NCI-H510A (cell line): ENCODE measurements around the gene LPP.

Experiments
- DNase-seq: peaks from one replicate; lab custom pipeline; 2025; lab: John Stamatoyannopoulos, UW

The LPP gene

DNA sequence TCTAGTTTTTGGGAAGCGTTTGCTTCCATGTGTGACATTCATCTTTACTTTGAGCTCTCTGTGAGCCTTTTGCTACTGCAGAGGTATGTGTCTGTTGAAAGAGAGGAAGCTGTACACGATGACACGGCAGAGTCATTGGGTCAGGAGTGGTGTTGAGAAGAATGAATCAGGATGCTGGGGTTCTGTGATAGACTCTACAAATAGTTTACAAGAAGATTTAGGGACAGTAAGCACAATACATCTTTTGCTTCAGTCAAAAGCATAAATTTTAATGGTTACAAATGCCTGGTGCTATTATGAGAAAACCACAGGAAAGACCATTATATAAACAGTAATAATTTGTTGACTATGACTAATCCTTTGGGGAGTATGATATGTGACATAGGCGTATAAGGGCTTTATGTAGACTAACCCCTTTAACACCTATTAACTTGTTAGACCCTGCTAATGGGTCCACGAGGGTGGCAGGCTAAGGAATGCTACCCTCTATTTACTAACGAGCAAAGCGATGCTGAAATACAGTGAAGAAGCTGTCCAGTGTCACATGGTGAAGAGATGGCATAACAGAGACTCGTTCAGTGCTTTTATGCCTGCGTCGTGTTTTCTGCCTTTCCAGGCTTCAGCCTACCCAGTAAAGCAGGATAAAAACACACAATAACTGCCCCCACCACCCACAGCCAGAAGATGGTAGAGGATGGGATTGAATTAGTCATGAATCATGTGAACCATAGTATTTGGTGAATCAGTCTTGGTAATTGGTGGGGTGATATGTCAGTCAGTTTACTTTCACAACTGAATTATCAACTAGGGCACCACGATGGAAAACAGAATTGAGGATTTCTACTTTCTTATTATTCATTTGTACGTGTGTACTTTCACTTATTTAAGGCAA lies 118.8 kb downstream of the LPP start:
- DNase-seq = no peak

DNA sequence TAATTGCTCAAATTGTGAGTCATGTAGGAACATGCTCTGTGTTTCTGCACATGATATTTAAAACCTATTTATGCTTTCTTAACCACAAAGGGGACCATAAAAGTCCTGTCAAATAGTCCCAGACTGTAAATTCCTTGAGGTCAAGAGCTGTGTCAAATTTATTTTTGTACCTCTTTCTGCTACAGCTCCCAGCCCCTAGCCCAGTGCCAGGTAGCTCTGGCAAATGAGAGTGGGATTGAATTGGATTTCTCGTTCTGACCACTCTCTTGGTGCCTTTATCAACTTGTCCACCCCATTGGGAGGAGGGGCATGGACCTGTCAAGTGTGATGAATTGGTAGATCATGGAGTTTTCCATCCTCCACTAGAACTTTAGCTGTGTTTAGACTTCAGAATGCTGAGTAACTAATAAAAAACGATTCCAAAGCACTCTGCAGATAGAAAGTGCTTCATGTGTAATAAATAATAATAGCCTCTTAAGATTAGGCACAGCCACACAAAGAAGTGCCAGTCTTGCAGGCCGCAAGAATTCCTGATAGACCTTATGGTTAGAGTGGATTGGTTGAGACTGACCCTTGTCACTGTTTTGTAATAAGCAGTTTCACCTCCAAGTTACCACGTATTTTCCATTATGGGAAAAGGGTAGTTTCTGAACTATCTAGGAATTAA lies 120.4 kb downstream of the LPP start:
- DNase-seq = no peak

DNA sequence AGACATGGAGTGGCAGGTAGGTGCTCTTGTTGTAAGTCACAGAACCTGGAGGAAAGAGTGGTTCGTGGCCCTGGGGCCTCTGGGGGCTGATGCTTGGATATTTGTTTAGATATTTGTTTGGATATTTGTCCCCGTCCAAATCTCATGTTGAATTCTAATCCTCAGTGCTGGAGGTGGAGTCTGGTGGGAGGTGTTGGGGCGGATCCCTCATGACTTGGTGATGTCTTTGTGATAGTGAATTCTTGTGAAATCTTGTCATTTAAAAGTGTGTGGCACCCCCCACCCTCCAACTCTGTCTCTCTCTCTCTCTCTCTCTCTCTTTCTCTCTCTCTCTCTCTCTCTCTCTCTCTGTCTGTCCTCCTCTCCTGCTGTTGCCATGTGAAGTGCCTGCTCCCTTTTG lies 122.4 kb downstream of the LPP start:
- no peak for DNase-seq

DNA sequence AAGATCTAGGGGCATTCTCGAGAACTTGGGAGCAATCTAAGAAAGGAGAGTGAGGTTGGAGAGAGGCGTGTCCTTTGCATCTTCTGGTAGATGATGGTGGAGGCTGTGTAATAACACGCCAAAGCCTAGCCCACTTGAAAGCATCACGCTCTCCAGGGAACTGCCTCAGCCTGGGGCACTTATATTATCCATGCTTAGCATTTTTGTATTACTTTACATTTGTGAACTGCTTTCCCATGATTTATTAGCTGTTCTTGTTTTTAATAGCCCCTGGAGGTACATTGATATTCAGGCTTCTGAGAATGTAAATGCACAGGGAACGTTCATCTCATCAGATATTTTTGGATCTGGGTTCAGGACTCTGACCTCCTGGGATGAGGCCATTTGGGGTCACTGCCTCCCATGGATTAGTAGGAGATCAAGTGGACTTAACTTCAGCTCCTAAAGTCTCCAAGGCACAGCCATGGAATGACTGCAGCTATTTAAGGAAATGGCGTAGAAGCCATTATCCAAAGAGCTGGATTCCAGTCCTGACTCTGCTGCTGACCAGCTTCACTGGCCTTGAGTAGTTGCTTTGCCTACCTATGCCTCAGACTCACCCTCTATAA lies 124.9 kb downstream of the LPP start:
- no peak for DNase-seq

DNA sequence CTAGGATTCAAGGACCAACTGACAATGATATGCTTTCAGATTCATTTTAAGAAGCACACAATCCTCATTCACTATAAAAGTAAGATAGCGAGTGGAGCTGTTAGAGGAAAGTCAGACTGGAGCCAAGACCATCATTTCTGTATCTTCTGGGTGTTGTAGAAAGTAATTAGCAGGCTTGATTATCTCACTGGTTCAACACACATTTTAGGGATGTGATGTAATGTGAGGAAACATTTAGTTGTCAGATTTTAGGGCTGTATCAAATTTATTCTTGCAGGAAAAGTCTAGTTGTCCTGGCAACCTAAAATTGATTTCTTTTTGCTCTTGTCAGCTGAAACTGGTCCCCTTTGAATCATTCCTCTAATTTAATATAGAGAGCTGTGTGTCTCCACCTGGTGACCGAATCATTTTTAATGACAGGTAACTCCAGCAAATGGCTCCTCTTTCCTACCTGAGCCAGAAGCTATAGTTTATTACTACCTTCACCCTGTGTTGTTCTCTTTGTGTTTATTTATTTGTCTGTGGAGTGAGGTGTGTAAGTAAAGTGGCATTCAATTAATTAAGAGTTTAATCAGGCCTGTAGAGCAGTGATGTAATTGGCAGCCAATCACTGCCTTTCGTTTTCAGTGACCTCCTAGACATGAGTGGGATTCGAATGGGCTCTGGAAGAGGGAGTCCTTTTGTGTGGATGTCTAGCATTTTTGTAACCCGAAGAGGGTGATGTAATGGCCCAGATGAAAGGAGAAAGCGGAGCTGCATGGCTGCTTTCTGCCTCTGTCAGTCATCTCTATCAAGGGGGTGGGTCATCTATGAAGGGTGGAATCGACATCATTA lies 125.8 kb downstream of the LPP start:
- DNase-seq = no peak

DNA sequence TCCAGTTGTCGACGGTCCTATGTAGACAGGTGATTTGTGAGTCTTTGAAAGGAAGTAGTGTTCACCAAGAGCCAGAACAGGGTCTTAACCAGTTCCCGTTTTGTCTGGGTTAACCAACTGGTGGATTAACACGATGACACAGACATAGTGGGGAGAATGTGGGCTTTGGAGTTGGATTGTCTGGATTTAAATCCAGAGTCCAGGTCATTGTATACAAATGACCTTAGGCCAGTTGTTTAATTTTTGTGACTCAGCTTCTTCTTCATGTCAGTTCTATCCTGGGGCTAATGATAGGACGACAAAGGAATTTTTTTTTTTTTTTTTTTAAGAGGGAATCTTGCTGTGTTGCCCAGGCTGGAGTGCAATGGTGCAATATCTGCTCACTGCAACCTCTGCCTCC lies 126.7 kb downstream of the LPP start:
- DNase-seq = no peak

DNA sequence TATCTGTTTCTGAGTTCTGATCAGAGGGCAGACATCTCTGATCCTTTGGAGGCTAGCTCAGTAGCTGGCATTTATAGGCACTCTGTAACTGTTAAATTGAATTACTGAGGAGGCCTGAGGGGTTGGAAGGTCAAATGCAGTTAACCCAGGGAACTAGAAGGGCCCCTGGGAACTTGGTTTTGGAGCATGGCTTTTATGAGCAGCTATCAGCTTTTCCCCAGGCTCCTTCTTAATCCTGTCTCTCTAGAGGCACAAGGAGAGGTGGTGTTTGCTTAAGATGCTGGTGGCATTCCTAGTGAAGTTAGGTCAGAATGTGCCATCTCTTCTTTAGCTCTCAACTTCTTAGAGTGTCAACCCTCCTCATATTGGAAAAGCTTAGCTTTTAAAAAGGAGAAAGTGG lies 128.9 kb downstream of the LPP start:
- DNase-seq = no peak

DNA sequence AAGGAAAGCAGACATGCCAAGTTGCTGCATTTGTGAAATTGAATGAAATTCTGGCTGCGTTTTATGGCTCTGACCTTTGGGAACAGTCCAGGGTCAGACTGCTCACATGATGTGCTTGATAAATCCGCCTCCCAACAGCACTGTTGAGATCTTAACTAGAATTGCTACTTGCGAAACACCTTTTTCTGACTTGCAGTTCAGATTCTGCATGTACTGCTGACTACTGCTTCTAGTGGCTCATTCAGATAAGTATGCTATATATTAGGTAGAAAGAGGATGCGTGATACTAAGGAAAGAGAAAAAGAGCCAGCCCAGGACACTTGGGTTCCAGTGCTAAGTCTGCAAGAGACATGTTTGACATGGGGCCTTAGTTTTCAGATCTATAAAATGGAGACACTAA lies 129.4 kb downstream of the LPP start:
- no peak for DNase-seq

DNA sequence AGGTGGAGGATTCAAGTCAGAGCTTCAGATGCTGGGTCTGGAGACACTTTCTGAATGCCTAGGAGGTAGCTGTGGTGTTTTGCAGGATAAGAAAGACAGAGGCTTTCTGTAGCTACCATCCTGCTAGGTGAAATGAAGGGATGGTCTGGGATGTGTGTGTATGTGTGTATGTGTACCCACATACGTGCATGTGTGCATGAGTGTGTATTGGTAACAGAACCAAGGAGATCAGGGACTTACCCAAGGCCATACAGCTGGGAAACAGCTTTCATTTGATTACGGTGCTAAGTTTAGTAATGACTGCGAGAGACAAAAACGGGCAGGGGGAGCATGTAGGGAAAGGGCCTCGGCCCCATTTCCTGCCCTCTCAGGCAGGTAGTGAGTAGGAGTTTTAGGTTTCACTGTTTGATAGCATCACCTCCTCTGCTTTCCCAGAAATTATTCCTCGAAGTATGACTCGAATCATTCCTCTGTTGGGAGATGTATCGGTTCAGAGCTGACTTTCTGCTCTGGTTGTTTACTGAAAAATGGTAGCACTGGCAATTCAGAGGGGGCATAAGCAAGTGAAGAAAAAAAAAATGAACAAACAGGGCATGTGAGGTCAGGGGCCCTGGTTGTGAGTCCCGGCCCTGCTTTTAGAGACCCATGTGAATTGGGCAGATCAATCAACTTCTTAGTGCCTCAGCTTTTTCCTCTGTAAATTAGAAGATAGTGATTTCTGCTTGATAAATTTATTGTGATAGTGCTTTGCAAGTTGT lies 130.7 kb downstream of the LPP start:
- DNase-seq = no peak

DNA sequence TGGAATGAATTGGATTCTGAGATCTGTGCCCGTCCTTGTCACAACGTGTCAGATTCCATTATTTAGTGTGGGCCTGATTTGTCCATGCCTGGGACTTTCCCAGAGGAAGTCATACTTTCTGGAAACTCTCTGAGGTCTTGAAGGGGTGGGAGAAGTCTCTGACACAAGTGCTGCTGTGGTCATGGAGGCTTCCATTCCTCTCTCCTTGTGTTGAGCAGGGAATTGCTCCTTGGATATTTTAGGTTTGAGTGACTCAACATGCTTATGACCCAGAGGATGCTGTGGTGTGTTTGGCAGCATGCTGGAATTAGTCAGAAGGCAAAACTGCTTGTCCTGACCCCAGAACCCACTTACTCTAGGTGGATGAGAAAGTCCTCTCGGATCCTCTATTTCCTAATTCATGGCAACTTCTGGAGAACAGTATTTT lies 132.1 kb downstream of the LPP start:
- no peak for DNase-seq

DNA sequence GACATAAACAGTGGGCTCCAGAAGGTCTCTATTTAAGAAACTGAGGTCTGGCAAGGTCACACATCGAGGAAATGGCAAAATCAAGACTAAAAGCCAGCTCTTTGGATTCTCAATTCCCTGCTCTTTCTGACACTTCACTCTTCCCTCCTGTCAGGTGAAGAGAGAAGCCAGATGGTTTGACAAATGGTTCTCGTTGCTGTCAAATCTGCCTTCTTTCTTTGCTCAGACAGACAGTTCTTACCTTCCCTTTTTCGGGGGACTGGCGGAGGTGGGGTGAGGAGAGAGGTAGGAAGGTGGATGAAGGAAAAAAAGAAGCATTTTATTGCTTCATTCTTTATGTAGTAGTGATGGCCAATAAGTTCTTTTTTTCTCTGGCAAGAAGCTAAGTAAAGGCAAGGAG lies 133.4 kb downstream of the LPP start:
- DNase-seq = no peak

DNA sequence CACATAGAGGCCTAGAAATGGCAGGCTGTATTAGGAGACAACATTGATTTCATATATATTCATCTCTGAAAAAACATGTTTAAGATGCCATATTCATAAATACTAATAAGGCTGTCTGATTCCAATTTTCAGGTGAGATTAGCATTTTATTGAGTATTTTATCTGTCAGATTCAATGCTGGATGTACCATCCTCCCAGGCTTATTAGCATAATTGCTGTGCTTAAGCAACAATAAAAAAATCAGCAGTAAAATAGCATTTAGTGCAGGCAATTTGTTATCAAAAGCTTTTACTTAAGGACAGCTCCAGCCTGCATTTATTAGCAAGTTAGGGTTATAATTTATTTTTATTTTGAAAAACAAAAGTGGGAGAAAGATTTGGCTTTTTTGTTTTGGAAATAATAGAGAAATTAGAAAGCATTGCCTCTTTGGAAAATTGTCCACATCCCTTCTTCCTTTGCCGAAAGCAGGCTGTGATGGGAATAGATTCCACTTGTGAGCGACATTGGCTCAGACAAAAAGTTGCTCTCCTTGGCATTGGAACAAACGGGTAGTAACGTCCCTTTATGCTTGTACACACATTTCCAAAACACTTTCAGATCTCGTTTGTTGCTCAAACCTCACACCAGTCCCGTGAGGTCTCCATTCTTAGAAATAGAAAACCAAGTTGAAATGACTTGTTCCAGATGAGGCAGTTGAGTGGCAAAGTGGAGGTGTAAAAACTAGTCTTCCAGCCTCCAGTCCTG lies 134.0 kb downstream of the LPP start:
- no peak for DNase-seq

DNA sequence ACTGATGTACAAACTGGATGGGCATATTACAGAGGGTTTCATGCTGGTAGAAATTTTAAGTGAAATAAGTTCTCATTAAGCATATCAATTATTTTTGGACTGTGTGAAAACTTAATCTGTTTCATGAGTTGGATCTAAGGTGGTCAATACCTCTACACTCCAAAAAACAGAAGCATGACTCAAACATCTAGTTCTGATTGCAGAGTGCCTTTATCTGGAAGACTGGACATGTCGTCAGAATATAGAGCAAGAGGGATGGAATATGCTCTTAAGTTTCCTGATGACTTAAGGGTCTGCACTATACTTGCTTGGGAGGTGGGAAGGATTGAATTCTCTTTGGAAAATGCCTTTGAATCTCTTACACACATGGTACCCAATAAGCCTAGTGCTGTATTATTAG lies 138.3 kb downstream of the LPP start:
- no peak for DNase-seq

DNA sequence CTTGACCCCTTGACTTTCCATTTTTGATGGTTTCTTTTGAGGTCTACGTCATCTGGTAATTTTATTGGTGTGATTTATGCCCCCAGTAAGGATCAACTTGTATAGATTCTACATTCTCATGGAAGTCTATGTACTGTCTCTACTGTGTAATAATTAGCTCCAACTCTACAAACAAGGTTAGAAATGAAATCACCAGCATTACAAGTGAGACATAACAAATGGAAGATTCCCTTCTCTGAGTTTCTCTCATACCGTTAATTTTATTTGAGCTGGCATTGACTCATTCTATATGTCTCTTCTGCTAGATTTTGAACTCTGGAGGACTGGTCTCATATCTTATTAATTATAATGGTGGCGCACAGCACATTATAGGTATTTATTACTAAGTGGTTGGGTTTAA lies 138.9 kb downstream of the LPP start:
- DNase-seq = no peak

DNA sequence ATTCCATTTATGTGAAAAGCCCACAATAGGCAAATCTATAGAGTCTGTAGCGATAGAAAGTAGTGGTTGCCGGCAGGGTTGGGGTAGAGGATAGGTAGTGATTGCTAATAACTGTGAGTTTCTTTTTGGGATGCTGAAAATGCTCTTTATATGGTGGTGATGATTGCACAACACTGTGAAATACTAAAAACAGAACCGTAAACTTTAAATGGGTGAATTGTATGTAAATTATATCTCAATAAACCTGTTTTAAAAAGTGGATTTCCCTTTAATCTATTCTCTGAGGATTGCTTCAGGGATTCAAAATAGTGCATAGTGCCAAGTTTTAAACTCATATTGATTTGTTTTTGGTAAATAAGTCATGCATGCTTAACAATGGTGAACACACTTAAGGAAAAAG lies 140.2 kb downstream of the LPP start:
- no peak for DNase-seq

DNA sequence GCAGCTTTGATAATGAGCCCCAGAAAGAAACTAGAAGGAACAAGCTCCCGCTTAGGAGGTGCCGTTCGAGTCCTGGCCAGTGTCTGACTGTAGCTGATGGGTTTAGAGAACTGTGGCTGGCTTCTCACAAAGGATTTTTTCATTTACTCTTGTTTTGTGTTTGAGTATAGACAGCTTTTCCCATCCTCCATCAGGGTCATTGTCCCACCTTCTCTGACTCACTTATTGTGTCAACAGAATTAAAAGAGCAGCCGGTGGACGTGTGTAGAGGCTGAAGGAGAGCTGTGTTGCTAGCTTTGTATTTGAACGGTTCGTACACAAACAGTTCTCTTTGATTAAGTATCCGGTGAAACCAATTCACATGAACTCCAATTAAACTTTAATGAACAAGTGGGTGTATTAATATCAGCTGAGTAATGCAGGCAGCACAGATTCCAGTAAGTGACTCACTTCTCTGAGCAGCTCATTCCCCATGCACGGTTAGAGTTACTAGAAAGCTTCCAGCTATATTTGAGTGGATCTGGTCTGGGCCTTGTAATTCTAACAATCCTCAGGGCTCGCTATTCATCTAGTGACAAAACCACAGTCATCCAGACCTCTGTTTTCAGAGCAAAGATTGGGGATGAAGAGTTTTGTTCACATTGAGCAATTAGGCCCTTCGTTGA lies 141.0 kb downstream of the LPP start:
- peak; percentile 15 for DNase-seq

DNA sequence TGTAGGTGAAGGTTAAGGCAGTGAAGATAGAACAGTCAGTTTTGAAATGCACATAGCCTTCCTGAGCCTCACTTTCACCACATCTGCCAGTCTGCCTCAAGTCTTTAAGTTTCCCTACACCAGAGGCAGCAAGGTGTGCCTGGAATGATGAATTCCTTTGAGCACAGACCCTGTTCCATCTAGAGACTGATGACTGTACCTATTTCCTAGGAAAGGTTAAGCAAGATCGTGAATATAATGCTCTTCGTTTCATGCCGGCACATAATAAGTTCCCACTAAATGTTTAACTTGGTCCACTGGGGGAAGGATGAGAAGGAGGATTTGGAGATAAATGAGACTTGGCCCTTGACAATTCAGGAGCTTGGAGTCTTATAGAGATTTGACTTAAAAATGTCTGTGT lies 141.9 kb downstream of the LPP start:
- no peak for DNase-seq

DNA sequence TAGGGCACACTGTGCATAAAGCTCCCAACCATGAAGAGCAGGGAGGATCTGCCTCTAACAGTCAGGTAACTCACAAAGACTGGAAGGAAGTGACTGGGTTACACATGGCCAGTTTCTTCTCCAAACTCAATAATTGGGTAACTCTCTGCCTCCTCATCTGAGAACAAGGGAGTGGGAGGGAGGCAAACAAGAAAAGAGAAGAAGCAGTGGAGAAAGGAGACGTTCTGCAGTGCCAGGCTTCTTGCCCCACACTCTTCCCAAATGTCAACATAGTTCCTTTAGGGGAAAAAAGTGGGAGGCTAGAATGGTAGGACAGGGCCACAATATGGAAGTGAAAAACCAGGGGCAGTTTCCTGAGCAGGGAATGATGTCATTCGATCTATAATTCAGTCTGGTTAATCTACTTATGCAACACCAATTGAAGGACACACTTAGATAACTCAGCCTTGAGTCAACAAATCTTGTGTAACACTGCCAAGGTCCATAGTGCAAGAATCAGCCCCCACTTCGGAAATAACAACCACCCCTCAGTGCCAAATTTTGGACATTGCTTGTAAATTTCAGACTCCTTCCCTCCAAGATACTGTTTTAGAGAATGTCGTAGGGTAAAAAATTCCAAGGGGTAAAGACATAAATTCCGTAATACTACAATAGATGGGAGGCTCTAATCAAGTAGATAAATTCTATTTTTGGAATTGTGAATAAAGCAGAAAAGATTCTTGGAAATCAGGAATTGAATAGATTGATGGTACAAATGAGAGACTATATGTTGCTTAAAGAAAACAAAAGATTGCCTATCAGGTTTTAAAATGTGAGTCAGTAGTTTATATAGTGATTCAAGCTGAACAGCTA lies 143.0 kb downstream of the LPP start:
- peak; percentile 21 for DNase-seq

DNA sequence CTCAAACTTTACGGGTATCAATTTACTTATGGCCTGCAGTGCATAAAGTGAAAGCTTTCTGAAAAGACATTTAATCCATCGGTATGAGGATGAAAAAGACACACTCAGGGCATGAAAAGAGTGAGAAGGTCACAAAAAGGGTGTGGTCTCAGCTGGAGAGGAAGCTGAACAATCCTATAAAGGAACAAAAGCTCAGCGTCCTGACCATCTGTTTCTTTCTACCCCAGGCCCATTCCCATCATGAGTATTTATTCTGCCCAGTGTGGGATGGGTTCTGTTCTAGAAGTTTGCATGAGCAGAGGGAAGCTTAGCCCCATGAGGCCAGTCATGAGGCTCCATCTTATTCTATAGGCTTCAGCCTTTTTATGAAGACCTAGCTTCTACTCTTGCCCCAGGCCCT lies 144.6 kb downstream of the LPP start:
- DNase-seq = no peak
